ENCODE data around the gene ZNF536.
A peak's percentile ranks its signal among the peaks of the same experiment; 100 is the strongest.
"Not testable (repeated sequence)": the region's sequence is repeated elsewhere in the genome, so short reads cannot be mapped to it uniquely, and the experiment has no call there.

Gene ZNF536

GRCh38 chr19:30393046-30393445, 20.9 kb downstream of the ZNF536 start:
- DNase-seq (ENCODE audit: low read depth): peak; percentile 61
- TF ChIP-seq, protein P1, sequence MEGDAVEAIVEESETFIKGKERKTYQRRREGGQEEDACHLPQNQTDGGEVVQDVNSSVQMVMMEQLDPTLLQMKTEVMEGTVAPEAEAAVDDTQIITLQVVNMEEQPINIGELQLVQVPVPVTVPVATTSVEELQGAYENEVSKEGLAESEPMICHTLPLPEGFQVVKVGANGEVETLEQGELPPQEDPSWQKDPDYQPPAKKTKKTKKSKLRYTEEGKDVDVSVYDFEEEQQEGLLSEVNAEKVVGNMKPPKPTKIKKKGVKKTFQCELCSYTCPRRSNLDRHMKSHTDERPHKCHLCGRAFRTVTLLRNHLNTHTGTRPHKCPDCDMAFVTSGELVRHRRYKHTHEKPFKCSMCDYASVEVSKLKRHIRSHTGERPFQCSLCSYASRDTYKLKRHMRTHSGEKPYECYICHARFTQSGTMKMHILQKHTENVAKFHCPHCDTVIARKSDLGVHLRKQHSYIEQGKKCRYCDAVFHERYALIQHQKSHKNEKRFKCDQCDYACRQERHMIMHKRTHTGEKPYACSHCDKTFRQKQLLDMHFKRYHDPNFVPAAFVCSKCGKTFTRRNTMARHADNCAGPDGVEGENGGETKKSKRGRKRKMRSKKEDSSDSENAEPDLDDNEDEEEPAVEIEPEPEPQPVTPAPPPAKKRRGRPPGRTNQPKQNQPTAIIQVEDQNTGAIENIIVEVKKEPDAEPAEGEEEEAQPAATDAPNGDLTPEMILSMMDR (conservative IDR thresholded peaks at IDR 0.05; ENCODE audit: low read length): no peak

DNA sequence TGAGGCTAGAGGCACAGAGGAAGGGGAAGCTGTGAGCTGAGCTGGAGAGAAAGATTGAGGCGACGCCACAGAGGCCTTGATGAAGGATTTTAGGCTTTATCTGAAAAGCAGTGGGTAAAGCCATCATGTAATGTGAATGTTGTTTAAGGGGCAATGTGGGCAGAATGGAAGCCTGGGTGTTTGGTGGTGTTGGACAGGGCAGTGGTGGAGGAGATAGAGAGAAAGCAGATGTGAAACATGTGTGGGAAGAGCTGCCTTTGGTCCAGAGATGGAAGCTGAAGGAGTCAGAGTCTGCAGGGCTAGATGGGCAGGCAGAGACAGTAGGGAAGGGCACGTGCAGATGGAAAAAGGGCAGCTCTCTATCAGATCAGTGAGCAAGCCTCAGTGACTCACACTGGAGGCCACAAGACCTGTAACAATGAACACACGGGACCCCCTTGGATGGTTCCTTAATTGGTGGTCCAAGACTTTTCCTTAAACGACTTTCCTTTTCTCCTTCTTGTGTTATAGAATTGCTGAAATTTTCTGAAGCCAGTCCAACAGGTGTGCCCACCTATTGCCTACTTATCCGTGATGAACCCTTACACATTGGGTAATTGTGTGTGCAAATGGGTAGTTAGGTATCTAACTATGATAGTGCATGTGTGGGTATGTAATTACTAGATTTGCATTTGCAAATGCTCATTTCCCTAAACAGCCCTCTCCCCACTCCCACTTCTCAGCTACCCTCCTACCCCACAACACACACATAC, 21.7 kb downstream of the ZNF536 start:
- no peak overlapping the region for H3K4me3 ChIP-seq (ENCODE audit: low read length)
- TF ChIP-seq, protein P1 (conservative IDR thresholded peaks at IDR 0.05; ENCODE audit: low read length): no peak
- no peak for DNase-seq (ENCODE audit: low read depth)

More at GRCh38 chr19:30393046-30393445, 20.9 kb downstream of the ZNF536 start:
- H3K4me3 ChIP-seq (ENCODE audit: low read length): no peak overlapping the region

DNA sequence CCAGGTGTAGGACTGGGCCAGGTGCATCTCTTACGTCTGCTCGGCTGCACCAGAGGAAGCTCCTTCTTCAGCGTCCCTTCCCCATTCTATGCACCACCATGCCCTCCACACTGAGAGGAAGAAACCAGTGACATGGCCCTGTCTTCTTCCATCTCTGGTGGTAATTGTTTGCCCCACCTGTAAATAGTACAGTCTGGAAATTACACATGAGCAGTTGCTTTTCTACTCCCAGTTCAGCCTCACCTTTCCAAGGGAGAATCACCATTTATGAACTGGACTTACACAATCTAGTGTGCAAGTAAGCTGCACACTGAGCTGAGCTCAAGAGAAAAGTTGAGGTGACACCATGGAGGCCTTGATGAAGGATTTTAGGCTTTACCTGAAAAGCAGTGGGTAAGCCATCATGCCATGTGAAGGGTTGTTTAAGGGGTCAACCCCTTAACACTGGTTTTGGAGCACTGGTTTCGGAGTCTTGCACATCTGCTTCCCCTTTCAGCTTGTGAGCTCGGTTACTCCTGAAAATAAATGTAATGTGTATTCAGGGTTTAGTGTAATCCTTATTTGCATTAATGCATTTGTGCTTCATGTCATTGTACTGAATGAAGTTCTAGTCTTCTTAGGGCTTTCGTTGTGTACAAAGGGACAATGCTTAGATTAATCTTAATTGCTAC, 22.4 kb downstream of the ZNF536 start:
- DNase-seq (ENCODE audit: low read depth): no peak
- no peak overlapping the region for H3K4me3 ChIP-seq (ENCODE audit: low read length)
- TF ChIP-seq, protein P1 (conservative IDR thresholded peaks at IDR 0.05; ENCODE audit: low read length): no peak

- H3K4me3 ChIP-seq (ENCODE audit: low read length): no peak overlapping the region
- DNase-seq (ENCODE audit: low read depth): no peak
- TF ChIP-seq, protein P1 (conservative IDR thresholded peaks at IDR 0.05; ENCODE audit: low read length): no peak
Measured at GRCh38 chr19:30395283-30395682, 23.1 kb downstream of the ZNF536 start.

GRCh38 chr19:30398539-30398938, 26.4 kb downstream of the ZNF536 start:
- DNase-seq (ENCODE audit: low read depth); H3K4me3 ChIP-seq (ENCODE audit: low read length): not testable (repeated sequence)

DNA sequence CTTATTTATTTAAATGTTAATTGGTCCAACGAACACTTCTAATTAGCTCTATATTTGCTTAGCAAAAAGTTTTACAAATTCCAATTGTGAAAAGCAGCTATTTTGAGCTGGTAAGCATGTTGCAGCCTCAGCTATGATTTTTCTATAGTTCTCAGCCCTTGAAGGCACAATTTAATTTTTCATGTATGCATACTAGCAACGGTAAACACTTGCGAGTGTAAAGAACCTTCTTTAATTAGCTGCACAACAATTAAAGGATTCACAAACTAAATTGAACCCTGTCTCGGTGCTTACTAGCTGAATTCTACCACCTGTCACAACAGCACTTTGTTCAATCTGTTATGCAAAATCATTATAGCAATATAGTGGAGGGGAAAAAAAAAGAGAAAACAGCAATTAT, 29.8 kb downstream of the ZNF536 start:
- DNase-seq (ENCODE audit: low read depth): no peak
- no peak overlapping the region for H3K4me3 ChIP-seq (ENCODE audit: low read length)

DNA sequence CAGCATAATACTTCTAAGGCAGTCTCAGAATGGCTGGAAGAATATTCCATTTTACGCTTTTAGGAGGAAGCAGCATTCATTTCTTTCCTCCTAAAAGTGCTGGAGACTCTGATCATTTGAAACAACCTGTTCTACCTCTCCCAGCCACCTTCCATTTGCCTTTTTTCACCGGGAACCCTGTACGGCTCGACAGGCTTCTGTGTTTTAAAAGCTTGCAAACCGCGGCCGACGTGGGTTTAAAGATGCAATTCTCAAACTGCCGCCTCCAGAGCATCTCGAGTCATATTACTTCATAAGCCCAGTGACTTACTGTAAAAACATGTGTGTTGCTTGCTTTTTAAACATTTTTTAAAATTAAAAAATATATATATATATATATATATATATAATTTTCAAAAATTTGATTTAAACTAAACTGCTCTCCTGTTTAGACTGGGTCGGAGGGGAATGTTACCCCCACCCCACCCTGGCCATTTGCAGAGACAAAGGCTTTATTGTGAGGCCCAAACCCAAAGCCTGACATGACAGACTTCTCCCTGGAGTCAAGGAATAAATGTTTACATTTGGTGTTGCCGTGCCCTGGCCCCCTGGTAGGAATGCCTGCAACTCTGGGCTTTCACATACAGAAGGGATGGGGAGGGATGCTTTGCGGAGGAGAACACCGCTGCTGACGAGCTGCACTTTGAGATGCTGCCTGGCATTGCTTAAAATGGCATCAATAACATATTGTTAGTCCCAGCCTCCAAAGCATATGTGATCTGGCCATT, 30.4 kb downstream of the ZNF536 start:
- TF ChIP-seq, protein P1 (conservative IDR thresholded peaks at IDR 0.05; ENCODE audit: low read length): no peak
- no peak for DNase-seq (ENCODE audit: low read depth)

More for the DNA sequence above, 29.8 kb downstream of the ZNF536 start:
- TF ChIP-seq, protein P1 (conservative IDR thresholded peaks at IDR 0.05; ENCODE audit: low read length): no peak

More for the DNA sequence above, 30.4 kb downstream of the ZNF536 start:
- no peak overlapping the region for H3K4me3 ChIP-seq (ENCODE audit: low read length)

Data from AG10803 (cell line).